Endothelial cell of umbilical vein (primary cell): Measurements from ENCODE around the gene TSNAX.
"Not testable (repeated sequence)": the region's sequence is repeated elsewhere in the genome, so short reads cannot be mapped to it uniquely, and the experiment has no call there.

Experiments used
- CTCF ChIP-seq, 2 donors: IDR thresholded peaks; 1 replicate in 1 of 2; 2 replicates in 1 of 2; pipeline ENCODE4 v1.5.1; 2011; ENCODE audit warnings: low read length in 2 of 2, mild to moderate bottlenecking in 2 of 2, moderate library complexity in 2 of 2, control low read depth in 1 of 2, inconsistent platforms in 1 of 2, low read depth in 1 of 2; ENCODE audit not compliant: insufficient read depth in 1 of 2; ENCODE audit errors: extremely low read depth in 1 of 2
- EZH2 ChIP-seq: IDR thresholded peaks from 2 replicates; pipeline ENCODE4 v1.6.1; 2012; ENCODE audit warnings: borderline replicate concordance, low read depth, mild to moderate bottlenecking, moderate library complexity, low read length, inconsistent platforms; ENCODE audit not compliant: severe bottlenecking
- FOS ChIP-seq: IDR thresholded peaks from 2 replicates; pipeline ENCODE4 v1.6.1; 2011; ENCODE audit warnings: mild to moderate bottlenecking, low read length, moderate library complexity, borderline replicate concordance; ENCODE audit not compliant: insufficient read depth
- GATA2 ChIP-seq: IDR thresholded peaks from 2 replicates; pipeline ENCODE4 v1.7.0; 2011; ENCODE audit warnings: low read depth, mild to moderate bottlenecking, moderate library complexity, mixed read lengths, low read length; ENCODE audit not compliant: insufficient read length, insufficient read depth
- JUN ChIP-seq: IDR thresholded peaks from 2 replicates; pipeline ENCODE4 v1.6.1; 2011; ENCODE audit warnings: borderline replicate concordance, low read depth; ENCODE audit not compliant: insufficient read length, insufficient read depth
- MYC ChIP-seq: IDR thresholded peaks from one replicate; pipeline ENCODE4 v1.6.1; 2011; ENCODE audit warnings: mild to moderate bottlenecking, low read depth, low read length
- POLR2A ChIP-seq: IDR thresholded peaks from 2 replicates; pipeline ENCODE4 v1.6.1; 2012; ENCODE audit warnings: low read depth, mild to moderate bottlenecking, control low read depth, low read length
- POLR2AphosphoS5 ChIP-seq: IDR thresholded peaks from 2 replicates; pipeline ENCODE4 v1.6.1; 2012; ENCODE audit warnings: low read depth, mild to moderate bottlenecking, control low read depth, low read length, moderate library complexity; ENCODE audit not compliant: insufficient read depth
- TF ChIP-seq, protein P1 (sequence below): IDR thresholded peaks from 2 replicates; pipeline ENCODE4 v1.6.1; 2011; ENCODE audit not compliant: insufficient read depth, insufficient read length

- TF ChIP-seq CTCF (IDR thresholded peaks at IDR 0.05; ENCODE audit: extremely low read depth in 1 of 2, insufficient read depth in 1 of 2, low read depth in 1 of 2, low read length in 2 of 2); POLR2A; POLR2AphosphoS5; EZH2; GATA2; FOS; MYC; JUN: not testable (repeated sequence)
- TF ChIP-seq, protein P1, sequence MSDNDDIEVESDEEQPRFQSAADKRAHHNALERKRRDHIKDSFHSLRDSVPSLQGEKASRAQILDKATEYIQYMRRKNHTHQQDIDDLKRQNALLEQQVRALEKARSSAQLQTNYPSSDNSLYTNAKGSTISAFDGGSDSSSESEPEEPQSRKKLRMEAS = not testable (repeated sequence)
Observed at GRCh38 chr1:231593264-231593663, 64.8 kb downstream of the TSNAX start.
